Kidney tubule cell (primary cell): ENCODE measurements around the gene MTURN.
"Not testable (repeated sequence)": the region's sequence is repeated elsewhere in the genome, so short reads cannot be mapped to it uniquely, and the experiment has no call there.

Experiments used
- DNase-seq: peaks from one replicate; pipeline ENCODE4 v3.0.0-alpha.2; 2018; ENCODE audit warnings: low spot score

The MTURN gene

DNA sequence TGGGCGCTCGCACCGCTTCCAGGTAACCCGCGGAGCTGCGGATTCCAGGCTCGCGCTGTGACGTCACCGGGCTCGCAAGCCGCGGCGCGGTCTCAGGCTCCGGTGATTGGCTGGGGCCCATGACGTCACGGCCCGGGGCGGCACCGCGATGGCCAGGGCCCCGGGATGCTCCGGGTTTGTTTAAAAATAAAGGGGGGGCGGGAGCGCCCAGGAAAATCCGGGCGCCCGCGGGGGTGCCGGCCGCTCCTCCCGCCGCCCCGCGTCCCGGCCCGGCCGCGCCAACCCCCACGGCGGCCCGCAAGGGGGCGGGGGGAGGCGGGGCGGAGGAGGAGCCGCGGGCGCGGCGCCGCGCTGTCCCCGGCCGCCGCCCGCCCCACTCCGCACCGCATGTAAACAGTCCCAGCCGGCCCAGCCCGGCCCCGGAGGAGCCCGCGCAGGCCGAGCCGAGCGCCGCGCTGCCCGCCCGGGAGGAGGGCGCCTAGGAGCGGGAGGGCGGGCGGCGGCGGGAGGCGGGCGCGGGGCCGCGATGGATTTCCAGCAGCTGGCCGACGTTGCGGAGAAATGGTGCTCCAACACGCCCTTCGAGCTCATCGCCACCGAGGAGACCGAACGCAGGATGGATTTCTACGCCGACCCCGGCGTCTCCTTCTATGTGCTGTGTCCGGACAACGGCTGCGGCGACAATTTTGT lies at the start of gene MTURN:
MTURN (plus strand) TSS at position 376 of the 690 bp plus-strand sequence; CDS start at position 527, 151 bp downstream.
- peak; percentile 80 for DNase-seq

DNA sequence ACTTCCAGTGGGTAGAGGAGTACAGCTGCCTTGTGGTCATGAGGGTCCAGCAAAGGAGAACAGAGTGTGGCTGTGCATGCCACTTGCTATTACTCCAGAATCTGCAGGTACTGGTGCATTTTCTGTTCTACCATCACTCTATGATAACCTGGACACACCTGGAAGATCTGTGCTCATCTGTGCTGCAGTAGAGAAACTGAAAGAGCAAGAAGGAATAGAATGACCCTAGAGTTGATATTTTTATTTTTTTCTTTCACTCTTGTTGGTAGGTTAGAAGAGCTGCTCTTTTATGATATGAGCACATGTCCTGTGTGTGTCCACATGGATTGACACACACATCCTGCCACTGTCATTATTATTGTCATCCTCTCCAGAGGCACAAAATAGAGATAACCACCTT lies 48.3 kb upstream of the MTURN start:
- no peak for DNase-seq

DNA sequence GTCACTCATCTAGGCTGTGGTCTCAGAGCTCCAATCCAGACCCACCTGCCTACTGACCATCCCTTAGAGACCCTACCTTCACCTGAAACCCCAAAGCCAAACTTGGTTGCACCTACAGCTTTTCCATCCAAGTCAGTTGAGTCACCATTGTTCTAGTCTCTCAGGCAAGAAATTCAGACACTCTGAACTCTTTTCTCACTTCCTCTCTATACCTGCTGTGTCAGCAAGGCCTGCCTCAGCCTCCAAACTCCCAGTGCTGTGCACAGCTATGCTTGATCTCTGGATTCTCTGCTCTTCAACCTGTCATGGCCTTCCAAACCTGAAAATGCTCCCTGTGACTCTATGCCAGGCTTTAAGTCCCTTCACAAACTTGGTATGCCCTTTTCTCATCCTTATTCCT lies 47.4 kb upstream of the MTURN start:
- DNase-seq: peak; percentile 3

DNA sequence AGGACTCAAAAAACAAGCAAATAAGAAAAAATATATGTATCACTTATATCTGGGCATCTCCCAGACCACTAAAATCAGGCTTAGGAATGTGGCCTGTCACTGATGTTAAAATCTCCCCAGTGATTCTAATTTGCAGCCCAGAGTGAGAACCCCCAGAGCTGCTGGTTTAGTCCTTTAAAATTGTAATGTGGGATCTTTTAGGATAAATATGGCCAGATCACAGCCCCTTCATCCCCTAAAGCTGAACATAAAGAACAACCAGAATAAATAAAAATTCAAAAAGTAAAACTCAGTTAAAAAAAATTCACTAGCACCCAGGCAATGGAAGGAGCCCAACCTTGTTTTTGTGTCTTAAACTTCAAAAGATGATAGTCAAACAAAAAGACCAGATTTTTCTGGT lies 46.4 kb upstream of the MTURN start:
- no peak for DNase-seq

DNA sequence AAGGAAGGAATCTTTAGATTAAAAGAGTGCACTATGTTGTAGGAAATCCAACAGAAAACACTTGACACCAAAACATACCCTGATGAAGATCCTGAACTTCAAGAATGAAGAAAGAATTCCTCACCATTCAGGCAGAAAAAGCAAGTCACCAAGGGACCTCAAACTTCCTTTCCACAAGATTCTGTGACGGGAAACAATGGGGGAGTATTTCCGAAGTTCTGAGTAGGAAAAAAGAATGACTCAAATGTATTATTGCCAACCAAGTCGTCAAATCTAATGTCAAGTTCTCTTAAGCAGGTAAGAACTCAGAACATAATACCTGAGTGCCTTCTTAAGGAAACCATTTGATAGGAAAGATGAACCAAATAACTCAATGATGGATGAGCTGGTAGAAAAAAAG lies 44.7 kb upstream of the MTURN start:
- DNase-seq: no peak

DNA sequence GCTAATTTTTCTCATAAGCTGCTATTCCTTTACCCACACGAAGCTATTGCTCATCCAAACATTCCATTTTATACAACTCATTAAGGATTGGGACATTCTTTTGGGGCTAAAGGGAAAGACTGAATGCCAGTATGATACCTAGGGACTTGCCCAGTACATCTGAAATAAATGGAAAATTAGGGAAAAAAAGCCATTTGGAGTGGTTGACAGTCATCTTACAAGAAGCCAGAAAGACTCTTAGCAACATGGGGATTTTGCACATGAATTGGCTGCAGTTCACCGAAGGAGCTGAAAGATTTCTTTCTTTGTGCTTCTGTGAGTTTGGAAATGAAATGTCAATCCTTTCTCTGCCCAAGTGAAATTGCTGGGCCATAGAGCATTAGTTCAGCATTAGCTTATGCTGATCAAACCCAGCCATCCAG lies 43.3 kb upstream of the MTURN start:
- peak; percentile 82 for DNase-seq

DNA sequence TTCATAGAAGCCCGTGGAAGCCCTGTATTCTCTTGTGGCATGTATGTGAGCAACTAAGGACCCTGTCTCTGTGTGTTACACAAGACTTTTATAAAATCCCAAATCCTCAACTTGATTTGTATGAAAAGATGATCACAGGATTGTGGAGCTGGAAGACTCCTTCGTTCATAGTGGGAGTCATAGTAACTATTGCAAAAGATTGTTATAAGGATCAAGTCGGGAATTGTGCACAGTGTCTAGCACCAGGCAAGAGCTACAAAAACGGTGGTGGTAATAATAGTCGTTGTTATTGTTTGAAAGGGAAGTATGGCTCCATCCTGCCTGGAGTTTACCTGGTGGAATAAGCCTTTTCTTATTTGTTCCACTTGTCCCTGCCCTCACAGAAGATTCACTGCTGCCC lies 42.8 kb upstream of the MTURN start:
- DNase-seq: no peak

DNA sequence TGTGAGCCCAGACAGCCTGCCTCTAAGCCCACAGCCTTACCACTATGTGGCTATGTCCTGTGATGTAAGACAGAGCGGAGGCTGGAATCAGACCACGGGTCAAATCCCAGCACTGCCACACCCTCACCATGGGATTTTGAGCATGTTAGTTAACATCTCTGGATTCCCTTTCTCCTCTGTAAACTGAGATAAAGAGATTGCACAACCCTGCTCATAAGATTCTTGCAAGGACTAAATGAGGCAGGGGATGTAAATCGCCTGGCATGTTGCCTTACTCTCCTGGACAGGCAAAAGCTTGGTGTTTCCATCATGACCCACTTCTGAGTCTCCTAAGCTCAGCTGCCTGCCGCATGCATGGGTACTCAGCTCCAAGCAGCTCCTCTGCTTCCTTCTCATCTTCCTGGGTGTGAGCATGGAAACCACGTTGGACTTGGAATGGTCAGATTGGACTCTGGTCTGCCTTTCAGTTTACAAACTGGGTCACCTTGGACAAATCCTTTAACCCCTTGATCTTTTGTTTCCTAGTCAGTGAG lies 41.3 kb upstream of the MTURN start:
- no peak for DNase-seq

DNA sequence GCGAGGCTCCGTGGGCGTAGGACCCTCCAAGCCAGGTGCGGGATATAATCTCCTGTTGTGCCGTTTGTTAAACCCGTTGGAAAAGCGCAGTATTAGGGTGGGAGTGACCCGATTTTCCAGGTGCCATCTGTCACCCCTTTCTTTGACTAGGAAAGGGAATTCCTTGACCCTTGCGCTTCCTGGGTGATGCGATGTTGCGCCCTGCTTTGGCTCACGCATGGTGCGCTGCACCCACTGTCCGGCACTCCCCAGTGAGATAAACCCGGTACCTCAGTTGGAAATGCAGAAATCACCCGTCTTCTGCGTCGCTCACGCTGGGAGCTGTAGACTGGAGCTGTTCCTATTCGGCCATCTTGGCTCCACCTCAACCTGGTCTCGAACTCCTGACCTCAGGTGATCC lies 36.2 kb upstream of the MTURN start:
- not testable (repeated sequence) for DNase-seq

DNA sequence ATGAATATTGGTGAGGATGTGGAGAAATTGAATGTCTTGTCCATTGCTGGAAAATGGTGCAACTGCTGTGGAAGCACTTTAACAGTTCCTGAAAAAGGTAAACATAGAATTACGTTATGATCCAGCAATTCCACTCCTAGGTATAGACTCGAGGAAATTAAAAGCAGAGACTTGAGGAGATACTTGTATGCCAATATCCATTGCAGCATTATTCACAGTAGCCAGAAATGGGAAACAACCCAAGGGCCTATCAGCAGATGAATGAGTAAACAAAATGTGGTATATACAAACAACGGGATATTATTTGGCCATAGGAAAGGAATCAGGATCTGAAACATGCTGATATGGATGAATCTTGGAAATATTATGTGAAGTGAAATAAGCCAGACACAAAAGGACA lies 32.5 kb upstream of the MTURN start:
- no peak for DNase-seq

DNA sequence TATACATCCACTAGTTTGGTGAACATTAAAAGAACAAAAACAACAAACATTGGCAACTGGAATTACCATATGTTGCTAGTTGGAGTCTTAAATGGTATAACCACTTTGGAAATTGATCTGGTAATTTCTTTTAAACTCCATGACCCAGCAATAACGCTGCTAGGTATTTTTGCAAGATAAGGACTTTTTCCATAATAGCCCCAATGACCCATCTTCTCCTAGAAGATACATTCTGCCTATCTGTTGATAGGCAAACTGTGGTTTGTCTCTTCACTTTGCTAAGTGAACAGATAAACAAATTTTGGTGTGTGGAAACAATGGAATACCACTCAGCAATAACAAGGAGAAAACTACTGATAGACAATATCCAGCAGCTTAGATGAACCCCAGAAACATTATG lies 30.6 kb upstream of the MTURN start:
- no peak for DNase-seq

DNA sequence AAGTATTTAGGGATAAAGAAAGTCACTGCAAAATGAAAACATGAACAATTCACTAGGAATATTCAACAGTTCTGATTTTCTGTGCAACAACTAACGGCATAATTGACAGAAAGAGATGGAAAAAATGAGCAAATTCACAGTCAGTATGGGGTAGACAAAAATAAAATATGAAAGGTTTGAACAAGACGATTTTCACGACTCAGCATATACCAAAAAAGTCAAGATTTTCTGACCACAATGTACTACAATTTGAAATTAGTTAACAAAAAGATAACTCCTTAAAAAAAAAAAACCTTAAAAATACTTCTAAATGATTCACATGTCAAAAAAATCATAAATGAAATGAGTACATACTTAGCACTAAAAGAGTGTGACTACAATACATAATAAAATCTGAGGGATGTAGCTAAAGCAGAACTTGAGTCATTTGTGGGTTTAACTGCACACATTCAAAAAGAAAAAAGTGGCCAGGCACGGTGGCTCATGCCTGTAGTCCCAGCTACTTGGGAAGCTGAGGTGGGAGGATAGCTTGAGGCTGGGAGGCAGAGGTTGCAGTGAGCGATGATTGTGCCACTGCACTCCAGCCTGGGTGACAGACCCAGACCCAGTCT lies 22.6 kb upstream of the MTURN start:
- DNase-seq: no peak

DNA sequence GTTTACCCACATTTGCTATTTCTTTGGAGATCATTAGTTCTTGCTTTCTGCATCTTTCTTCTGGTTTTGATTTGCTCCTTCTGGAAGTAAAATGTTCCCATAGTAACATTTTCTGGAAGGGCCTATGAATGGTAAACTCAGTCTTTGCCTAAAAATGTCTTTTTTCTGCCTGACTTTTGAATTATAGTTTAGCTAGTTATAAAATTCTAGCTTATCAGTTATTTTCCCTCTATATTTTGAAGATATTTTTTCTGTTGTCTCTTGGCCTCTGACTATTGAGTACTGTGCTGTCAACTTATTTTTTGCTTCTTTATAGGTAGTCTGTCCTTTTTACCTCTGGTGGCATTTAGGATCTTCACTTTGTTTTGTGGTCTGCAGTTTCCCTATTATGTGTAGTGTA lies 21.6 kb upstream of the MTURN start:
- DNase-seq: no peak

DNA sequence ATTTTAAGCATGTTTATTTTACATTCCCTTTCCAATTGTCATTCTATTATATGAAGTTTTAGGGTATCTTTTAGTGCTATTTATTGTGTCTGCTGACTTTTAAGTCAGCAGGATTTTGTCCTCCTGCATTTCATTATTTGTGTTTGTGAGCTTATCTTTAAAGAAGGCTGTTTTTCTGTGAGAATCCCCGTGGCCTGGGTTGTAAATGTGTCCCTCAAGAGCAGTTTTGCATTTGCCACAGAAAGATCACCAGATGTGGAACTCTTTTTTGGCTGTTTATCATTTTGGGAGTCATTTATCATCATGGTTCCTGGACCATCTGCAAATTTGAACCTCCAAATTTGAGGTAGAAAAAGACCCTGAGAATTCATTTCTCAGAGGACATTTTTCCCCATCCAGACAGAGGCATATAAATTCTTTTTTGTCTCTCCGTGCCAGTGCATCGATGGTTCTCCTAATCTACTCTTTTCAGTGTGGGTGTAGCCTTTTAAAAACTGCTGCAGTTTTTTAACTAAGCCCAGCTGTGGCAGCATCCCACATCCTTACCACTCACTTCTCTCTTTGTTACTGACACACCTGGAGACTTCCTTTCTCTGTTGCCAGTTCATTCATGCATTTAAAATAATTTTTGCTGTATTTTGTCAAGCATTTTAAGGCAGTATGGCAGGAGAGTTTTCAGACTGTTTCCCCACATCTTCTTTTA lies 20.1 kb upstream of the MTURN start:
- no peak for DNase-seq

DNA sequence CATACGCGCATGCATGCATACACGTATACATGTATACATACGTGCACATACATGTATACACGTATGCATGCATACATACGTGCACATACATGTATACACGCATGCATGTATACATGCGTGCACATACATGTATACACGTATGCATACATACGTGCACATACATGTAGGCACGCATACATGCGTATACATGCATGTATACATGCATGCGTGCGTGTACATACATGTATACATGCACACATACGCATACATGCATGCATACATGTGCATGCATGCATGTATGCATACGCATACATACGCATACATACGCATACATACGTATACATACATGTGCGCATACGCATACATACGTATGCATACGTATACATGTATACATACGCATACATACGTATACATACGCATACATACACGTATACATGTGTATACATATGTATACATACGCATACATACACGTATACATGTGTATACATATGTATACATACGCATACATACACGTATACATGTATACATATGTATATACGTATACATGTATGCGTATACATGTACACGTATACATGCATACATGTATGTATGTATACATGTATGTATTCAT lies 19.0 kb upstream of the MTURN start:
- DNase-seq: no peak

DNA sequence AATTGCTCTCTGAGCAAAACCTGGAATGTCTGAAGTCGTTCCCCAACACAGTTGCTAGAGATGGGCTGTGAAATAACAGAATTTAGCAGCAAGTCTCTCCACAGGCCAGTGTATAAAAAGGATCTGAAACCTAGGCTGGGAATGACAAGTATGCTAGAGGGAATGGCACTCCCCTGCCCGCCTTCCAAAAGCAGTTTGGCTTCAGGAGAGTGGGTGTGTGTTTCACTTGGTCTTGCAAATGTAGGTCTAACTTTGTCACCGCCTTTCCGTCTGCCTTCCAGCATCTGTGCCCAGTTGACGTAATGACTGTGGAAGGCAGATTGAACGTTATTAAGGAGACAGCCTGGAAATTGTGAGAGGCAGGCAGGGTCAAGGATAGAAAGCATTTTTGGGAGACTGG lies 18.0 kb upstream of the MTURN start:
- no peak for DNase-seq

DNA sequence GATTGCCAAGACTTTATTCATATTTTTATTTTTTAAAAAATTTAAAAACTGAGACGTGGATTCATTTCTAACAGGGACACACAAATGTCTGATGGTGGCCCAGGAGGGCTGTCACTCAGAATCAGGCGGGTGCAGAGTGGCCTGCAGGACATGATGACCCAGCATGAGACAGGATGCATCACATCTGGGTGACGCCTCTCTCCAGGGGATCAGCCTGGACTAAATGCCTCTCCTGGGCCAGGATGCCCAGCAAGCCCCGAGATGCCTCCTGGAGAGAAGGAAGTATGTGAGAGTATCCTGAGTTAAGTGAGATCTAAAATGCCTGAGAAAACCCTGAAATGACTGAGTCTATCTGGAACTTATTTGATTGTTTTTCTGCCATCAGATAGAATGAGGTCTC lies 16.9 kb upstream of the MTURN start:
- no peak for DNase-seq

DNA sequence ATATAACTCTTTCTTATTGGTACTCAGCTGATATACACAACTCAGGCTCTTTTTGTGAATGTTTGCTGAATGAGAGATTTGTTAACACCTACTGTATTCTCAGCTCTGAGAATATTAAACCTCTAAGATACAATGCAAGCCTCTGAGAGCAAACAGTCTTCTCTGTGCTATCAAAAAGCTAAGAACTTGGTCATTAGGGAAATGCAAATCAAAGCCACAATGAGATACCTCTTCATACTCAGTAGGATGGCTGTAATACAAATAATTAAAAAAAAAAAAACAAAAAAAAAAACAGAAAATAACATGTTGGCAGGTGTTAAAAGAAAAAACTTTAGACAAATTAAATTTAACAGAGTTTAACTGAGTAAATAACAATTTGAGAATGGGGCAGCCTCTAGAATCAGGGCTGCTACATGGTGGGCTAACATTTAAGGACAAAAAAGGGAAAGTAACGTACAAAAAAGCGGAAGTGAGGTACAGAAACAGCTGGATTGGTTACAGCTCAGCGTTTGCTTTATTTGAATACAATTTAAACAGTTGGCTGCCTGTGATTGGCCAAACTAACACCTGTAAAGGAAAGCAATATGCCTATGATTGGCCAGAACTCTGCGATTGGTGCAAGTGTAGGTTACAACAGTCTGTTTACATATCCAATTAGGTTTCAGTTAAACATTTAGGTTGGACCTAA lies 14.8 kb upstream of the MTURN start:
- no peak for DNase-seq

DNA sequence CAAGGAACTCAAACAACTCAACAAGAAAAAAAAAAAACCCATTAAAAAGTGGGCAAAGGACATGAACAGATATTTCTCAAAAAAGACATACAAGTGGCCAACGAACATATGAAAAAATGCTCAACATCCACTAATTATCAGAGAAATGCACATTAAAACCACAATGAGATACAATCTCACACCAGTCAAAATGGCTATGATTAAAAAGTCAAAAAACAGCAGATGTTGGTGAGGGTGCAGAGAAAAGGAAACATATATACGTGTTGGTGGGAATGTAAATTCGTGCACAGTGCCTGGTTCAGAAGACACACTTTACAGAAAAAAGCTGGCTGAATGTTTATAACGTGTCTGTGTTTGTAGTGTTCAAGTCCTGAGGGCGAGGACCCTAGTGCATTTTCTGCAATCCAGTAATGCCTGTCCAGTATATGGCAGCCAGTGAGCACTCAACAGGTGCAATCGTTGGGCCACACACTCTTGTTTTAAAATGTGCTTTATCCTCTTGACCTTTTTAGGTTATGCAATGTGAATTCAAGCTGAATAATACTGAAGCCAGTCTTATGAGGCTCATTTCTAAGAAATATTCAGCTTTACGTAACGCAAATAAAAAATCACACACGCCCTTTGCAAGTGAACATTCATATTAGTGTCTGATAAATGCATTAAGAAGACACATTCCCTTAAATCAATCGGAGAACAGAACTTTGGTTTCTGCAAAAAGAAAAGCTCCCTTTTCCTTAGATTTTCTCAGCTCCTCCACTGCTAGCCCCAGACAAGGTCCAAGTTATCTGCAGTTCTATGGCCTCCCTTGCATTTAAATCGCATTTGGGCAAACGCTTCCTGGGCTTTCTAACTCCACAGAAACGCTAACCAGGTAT lies 813 bp upstream of the MTURN start:
- no peak for DNase-seq

DNA sequence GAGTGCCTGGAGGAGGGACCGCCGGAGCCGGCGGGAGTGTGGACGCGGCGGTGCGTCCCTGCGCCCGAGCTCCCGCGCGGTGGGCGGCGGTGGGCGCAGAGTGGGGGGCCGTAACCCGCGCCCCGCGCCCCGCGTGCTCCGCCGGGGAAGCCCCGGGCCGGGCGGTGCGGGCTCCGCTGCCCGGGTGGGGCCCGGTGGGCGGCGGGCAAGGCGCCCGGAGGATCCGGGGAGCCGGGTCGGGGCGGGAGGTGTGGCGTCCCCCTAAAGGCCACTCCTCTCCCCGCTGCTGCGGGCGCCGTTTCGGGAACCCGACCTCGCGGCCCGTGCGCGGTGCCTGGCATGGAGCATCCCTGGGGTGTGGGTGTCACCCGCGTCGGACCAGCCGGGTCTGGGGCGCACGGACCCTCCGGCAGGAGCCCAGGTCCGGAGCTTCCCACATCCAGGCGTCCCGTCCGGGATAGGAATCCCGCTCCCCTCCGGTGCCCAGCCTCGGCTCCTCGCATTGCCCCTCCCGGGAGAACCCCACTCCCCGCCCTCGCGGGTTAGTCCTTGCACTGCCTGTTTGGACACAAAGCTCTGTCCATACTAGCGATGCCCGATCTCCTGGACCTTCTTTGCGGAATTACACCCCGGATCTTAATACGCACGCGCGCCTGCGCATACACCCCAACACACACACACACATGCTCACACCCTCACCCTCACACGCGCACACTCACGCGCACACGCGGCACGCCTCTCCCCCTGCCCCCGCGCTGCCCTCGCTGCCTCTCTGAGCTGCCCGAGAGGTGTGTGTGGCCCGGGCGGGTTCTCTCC lies 723 bp downstream of the MTURN start:
- peak; percentile 71 for DNase-seq
